Measurements from ENCODE around the gene TERT. TPM values are rescaled to one million over a fixed set of nuclear protein-coding genes. Genes with fewer than 3 reads are reported as not detected.

Gene TERT
- total and polyA plus RNA-seq, 4 donors: 0.02 TPM; not detected in 3

DNA sequence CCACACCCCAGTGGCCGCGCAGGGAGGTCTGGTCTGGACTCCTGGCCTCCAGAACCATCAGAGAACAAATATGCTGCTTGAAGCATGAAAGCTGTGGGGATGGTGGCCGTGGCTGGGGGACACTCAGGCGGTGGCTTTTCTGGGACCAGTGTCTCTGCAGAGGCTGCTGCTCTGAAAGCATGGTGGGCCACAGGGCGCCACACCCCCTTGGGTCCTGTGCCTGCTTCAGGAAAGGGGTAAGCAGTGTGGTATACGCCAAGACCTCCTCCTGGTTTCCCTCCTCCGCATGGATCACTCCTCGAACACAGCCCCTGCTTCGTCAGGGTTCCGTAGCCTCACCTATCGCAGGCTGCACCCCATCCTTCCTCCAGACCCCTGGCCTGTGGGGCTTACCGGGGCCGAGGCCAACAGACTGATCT, 19.7 kb upstream of the TERT start:
- H3K27ac ChIP-seq (ENCODE audit: low read depth in 1 of 2, low read length in 1 of 2): no peak overlapping the region
- no peak for TF ChIP-seq CTCF (IDR thresholded peaks at IDR 0.05; ENCODE audit: control extremely low read depth, extremely low read depth)
- 94 to 95% methylated on average over 13 of the region's 13 CpGs for WGBS, 2 donors
- H3K4me3 ChIP-seq: no peak overlapping the region
- ATAC-seq (ENCODE audit: insufficient read depth, low FRiP score) (no peak), DNase-seq (peak in 1 of 3 donors; percentile 8)
- H3K4me1 ChIP-seq (ENCODE audit: control insufficient read depth in 5 of 5, insufficient read depth in 5 of 5, low read length in 5 of 5): peaks cover 0 to 12% (median 7%) of the 10 kb centered on the region in 5 donors
- H3K27me3 ChIP-seq (ENCODE audit: control insufficient read depth in 3 of 3, insufficient read depth in 3 of 3, low read length in 2 of 3): no peaks in the 10 kb centered on the region
- peaks cover 0 to 4% (median 0%) of the 10 kb centered on the region in 4 donors for H3K9me3 ChIP-seq (ENCODE audit: control insufficient read depth in 4 of 4, insufficient read depth in 3 of 4, low read length in 3 of 4)
- H3K36me3 ChIP-seq (ENCODE audit: control insufficient read depth in 4 of 4, insufficient read depth in 4 of 4, low read length in 4 of 4): peaks cover 0 to 21% (median 5%) of the 10 kb centered on the region in 4 donors
- no peak overlapping the region for H3K9ac ChIP-seq (ENCODE audit: insufficient read depth in 1 of 2, low read length in 2 of 2)

DNA sequence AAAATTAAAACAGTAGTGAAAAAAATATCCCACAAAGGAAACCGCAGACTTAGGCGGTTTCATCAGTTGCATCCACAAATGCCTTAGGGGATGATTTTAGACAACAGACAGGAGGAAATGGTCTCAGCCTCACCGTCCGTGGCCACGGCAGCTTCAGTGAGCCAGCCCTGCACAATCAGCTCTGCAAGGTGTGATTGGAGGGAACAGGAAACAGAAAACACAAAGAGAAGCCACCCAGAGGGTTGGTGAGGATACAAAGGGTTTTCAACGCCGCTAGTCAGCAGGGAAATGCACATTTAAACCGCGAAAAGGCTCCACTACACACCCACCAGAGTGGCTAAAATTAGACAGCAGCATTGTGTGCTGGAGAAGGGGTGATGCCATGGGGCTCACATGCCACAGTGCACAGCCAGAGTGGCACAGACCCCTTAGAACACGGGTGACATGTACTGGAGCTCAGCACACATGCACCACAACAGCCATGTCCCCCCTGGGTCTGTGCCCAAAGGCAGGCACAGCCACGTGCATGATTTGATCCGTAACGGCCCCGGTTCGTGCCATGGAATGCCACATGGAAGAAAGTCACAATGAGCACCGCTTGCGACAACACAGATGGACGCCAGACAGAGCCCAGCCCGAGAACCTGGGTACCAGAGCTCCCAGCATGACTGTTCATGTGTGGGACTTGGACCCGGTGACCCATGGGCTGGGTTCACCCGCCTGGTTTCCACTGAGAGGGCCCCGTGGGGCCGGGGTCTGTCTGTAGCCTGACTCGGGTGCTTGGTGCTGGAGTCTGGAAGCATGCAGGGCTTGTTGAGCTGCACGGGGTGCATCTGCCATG, 18.3 kb upstream of the TERT start:
- peaks cover 0 to 12% (median 7%) of the 10 kb centered on the region in 5 donors for H3K4me1 ChIP-seq (ENCODE audit: control insufficient read depth in 5 of 5, insufficient read depth in 5 of 5, low read length in 5 of 5)
- 46 to 58% methylated on average over 25 of the region's 25 CpGs for WGBS, 2 donors
- no peaks in the 10 kb centered on the region for H3K27me3 ChIP-seq (ENCODE audit: control insufficient read depth in 3 of 3, insufficient read depth in 3 of 3, low read length in 2 of 3)
- no peak overlapping the region for H3K9ac ChIP-seq (ENCODE audit: insufficient read depth in 1 of 2, low read length in 2 of 2)
- H3K4me3 ChIP-seq: no peak overlapping the region
- peak in 1 of 3 donors; percentile 7 for DNase-seq
- H3K36me3 ChIP-seq (ENCODE audit: control insufficient read depth in 4 of 4, insufficient read depth in 4 of 4, low read length in 4 of 4): peaks cover 0 to 8% (median 0%) of the 10 kb centered on the region in 4 donors
- ATAC-seq (ENCODE audit: insufficient read depth, low FRiP score): no peak
- H3K27ac ChIP-seq (ENCODE audit: low read depth in 1 of 2, low read length in 1 of 2): no peak overlapping the region
- no peak for TF ChIP-seq CTCF (IDR thresholded peaks at IDR 0.05; ENCODE audit: control extremely low read depth, extremely low read depth)
- peaks cover 0 to 4% (median 0%) of the 10 kb centered on the region in 4 donors for H3K9me3 ChIP-seq (ENCODE audit: control insufficient read depth in 4 of 4, insufficient read depth in 3 of 4, low read length in 3 of 4)

GRCh38 chr5:1312206-1312605, 17.3 kb upstream of the TERT start:
- ATAC-seq (ENCODE audit: insufficient read depth, low FRiP score) (no peak), DNase-seq (peak in 1 of 3 donors; percentile 7)

More at GRCh38 chr5:1312206-1312605, 17.3 kb upstream of the TERT start:
- H3K27ac ChIP-seq (ENCODE audit: low read depth in 1 of 2, low read length in 1 of 2): no peak overlapping the region
- peaks cover 0 to 4% (median 0%) of the 10 kb centered on the region in 4 donors for H3K9me3 ChIP-seq (ENCODE audit: control insufficient read depth in 4 of 4, insufficient read depth in 3 of 4, low read length in 3 of 4)
- no peak overlapping the region for H3K4me3 ChIP-seq
- no peaks in the 10 kb centered on the region for H3K27me3 ChIP-seq (ENCODE audit: control insufficient read depth in 3 of 3, insufficient read depth in 3 of 3, low read length in 2 of 3)
- H3K36me3 ChIP-seq (ENCODE audit: control insufficient read depth in 4 of 4, insufficient read depth in 4 of 4, low read length in 4 of 4): no peaks in the 10 kb centered on the region
- no peak overlapping the region for H3K9ac ChIP-seq (ENCODE audit: insufficient read depth in 1 of 2, low read length in 2 of 2)
- 77 to 79% methylated on average over 7 of the region's 7 CpGs for WGBS, 2 donors
- peaks cover 0 to 12% (median 7%) of the 10 kb centered on the region in 5 donors for H3K4me1 ChIP-seq (ENCODE audit: control insufficient read depth in 5 of 5, insufficient read depth in 5 of 5, low read length in 5 of 5)
- no peak for TF ChIP-seq CTCF (IDR thresholded peaks at IDR 0.05; ENCODE audit: control extremely low read depth, extremely low read depth)
